ENCODE measurements around the gene AATK.

AATK gene

GRCh38 chr17:81180836-81181810, 15.1 kb upstream of the AATK start:
- no peak for DNase-seq (ENCODE audit: low read depth)

DNA sequence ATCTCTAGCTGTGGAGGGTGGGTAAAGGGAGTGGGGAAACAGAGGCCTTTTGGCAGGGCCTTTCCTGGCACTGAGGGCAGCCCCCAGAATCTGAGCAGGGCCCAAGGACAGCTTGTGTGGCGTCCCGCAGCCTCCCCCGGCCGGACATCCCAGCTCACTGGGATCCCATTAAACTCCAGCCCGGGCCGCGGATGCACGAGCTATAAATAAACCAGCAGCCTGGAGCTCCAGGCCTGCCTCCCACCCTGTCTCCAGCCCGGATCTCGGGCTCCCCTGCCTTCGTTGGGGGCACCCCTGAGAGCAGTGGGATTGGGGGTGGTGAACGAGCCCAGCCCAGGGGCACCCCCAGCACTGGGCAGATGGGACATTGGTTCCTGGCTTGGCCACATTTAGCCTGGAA, 13.8 kb upstream of the AATK start:
- no peak for DNase-seq (ENCODE audit: low read depth)

- DNase-seq (ENCODE audit: low read depth), result no peak
These were observed 13.2 kb upstream of the AATK start for GRCh38 chr17:81179220-81179619.

DNA sequence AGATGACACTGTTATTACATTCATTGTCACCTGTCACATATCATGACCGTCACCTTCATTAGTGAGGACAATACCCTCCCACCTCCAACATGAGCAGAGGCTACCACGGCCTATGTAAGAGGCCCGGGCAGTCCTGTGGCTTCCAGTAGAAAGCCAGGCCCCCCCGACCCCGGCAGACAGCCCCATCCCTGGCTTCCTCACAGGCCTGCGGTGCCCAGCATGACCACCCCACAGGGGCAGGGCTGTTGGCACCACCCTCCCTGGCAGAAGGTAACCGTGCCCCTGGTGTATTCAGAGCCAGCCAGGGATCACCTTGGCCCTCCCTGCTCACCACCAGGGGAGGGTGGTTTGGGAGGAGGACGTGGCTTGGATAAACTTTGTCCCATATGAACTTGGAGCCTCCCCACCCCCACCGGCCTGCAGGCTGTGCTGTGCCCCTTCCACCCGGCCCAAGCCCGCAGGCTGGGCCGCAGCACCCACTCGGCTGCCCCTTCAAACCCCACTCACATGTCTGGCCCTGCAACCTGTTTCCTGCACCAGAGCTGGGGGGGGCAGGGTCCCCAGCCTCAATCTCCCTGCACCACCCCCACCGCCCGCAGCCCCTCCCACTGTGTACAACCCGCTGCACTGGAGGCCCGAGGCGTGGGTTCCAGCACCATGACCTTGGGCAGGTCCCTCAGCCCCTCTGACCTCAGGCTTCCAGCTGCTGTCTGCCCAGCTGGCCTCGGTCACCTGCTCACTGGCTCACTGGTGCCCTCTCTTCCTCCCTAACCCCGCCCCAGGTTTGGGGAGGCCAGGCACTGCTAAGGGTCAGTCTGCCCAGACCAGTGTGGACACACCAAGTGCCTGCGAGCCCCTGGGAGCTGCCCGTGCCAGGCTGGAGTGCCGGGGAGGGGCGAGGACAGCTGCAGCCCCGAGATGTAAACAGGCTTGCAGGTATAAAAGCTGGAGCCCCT, 12.4 kb upstream of the AATK start:
- DNase-seq (ENCODE audit: low read depth), result no peak

DNA sequence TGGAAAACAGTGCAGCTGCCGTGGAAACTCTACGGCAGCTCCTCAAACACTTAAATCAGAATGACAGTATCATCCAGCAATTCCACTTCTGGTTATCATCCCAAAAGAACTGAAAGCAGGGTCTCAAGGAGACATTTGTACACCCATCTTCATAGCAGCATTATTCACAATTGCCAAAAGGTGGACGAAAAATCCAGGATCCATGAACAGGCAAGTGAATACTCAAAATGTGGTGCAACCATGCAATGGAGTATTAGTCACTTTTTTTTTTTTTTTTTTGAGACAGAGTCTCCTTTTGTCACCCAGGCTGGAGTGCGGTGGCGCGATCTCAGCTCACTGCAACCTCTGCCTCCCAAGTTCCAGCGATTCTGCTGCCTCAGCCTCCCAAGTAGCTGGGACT, 10.6 kb upstream of the AATK start:
- DNase-seq (ENCODE audit: low read depth), result no peak

GRCh38 chr17:81173762-81174155, 7.7 kb upstream of the AATK start:
- DNase-seq (ENCODE audit: low read depth), result no peak

DNA sequence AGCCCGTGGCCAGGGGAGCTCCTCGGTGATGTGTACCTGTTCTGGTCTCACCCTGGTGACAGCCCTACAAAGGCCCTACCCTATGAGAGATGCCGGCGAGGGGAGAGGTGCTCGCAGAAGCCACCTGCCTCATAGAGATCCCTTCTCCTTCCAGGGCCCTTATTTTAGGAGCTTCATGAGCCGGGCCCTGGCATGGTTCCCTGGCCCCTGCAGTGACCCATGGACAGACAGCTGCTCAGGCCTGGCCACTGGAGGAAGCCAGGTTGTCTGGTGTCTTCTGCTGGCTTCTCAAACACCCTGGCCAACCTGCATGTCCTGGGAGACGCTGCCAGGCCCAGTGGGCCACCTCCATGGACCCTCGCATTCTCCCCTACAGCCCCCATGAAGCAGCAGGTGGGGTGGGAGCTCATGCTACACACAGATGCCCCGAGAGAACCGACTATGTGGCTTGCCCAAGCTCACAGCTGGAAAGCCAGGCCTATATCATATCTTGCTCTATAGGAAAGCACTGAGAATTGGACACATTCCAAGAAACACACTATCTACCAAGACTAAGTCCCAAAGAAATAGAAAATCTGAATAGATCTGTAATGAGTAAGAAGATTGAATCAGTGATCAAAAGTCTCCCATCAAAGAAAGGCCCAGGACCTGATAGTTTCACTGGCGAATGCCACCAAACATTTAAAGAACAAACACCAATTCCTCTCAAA, 7.2 kb upstream of the AATK start:
- no peak for DNase-seq (ENCODE audit: low read depth)

DNA sequence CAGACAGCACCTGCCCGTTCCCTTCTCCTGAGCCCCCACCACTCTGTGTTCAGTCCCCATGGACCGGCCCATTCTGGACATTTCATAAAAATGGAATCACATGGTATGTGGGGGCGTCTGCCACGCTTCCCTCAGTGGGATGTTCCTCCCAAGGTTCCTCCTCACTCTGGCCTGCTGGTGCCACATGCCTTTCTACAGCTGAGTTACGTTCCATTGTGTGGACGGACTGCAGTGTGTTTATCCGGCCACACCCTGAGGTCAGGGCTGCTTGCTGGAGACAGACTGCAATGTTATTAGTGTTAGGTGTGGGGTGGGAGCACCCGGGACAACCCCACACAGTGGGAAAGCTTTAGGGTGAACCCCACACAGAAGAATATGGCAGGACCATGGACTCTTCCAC, 5.9 kb upstream of the AATK start:
- no peak for DNase-seq (ENCODE audit: low read depth)

- DNase-seq (ENCODE audit: low read depth), result no peak
These were observed 4.9 kb upstream of the AATK start for GRCh38 chr17:81170727-81171494.

- DNase-seq (ENCODE audit: low read depth), result no peak
These were observed 3.9 kb upstream of the AATK start for GRCh38 chr17:81169870-81170309.

GRCh38 chr17:81167638-81168037, 1.6 kb upstream of the AATK start:
- no peak for DNase-seq (ENCODE audit: low read depth)

- DNase-seq (ENCODE audit: low read depth), result no peak
These were observed 1.1 kb upstream of the AATK start for GRCh38 chr17:81167194-81167524.

DNA sequence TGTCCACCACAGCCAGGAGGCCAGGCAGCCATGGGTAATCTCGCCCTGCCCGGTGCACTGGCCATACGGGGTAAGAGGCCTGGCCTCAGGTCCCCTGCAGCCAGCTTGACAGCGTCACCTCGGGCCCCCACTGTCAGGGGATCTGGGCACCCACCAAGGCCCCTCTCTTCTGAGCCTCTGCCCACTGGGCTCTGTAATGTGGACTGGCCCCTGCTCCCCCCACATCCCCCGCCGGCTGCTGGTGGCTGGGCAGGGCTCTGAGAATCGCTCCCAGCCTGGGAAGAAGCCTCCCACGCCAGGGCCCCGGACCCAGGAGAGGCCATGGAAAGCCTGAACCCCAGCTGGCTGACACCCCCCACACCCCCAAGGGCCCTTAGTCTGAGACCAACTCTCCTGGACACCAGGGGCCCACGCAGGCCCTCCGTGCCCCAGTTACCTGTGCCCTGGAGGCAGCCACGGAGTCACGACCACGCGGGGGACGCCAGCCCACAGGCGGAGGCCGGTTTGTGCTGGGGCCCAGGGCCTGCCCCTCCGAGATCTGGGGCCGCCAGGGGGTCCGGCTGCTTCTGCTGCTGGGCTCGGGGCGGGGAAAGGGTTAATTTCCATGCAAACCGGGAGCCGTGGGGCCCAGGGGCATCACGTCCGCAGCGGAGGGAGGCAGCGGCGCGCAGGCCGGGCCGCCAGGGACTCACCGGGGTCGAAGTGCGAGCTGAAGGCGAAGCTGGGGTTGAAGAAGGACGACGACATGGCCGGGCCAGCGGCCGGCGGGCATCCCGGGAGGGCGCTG, 582 bp downstream of the AATK start, which contains the start of gene PVALEF:
Gene PVALEF (plus strand): TSS at position 262 of the 787 bp plus-strand sequence. CDS start 15,720 bp downstream, outside the sequence.
- DNase-seq (ENCODE audit: low read depth), result no peak

- DNase-seq (ENCODE audit: low read depth), result no peak
These were observed 1.4 kb downstream of the AATK start for GRCh38 chr17:81164371-81165245.

DNA sequence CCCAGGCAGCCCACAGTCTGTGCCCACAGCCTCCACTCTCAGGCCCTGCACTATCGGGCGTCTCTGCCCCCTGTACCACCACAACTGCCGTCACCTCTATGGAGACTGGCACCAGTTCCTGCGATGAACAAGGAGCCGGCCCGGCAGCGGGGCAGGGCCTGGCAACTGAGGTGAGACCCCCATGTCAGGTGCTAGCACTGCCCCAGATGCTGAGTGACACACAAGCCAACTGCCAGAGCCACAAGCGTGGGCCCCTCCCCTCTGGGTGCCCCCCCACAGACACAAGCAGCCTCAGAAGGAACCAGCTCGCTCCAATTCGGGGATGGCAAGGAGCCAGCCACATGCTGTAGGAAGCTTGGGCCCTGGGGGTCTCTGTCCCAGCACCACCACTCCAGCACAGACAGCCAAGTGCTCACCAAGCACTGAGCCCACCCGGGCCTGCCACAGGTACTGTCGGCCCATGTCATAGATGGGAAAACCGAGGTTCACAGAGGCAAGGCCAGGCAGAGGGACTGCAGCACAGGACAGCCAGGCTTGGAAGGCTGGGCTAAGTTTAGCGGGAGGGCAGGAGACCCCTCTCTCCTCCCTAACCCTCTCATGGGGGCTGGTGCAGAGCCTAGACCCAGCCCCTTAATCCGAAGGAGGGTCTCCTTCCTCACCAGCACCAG, 2.2 kb downstream of the AATK start:
- no peak for DNase-seq (ENCODE audit: low read depth)

DNA sequence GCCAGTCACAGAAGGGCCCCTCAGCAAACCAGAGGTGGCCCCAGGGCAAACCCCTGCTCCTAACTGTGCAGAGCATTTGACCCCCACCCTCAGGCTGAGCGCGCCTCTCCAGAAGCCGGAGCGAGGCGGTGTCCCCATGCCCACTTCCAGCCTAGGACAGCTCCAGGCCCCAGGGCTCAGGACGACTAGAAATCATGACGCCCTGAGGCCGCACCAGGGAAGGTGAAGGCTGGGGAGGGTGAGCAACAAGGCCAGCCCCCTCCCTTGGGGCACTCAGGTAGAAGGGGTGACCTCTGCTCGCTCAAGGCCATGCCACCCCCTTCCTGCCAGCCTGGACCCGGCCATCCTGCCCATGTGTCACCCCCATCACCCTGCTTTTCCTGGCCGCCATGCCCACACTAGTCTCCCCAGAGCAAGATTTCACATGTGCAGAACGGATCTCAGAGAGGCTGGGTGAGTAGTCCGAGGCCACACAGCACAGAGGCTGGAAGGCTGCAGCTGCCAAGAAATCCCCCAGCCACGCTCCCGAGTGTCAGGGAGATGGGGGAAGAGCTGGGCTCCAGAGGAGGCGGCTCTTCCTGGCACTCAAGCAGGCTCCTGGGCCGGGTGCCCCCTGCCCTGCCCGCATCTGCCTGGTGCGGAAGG, 2.8 kb downstream of the AATK start:
- DNase-seq (ENCODE audit: low read depth), result no peak

- DNase-seq (ENCODE audit: low read depth), result no peak
These were observed 3.5 kb downstream of the AATK start for GRCh38 chr17:81162491-81162890.

- DNase-seq (ENCODE audit: low read depth), result no peak
These were observed 4.0 kb downstream of the AATK start for GRCh38 chr17:81161972-81162371.

Data from stimulated activated CD8-positive, alpha-beta memory T cell treated with anti-CD3 and anti-CD28 coated beads, Interleukin-15, amount 100 ng/mL, for 24 hours (primary cell).